Stomach (tissue), 9 donors: ENCODE results near the gene ADRM1. TPM values are rescaled to one million over a fixed set of nuclear protein-coding genes. Genes with fewer than 3 reads are reported as not detected.

ENCODE experiments used
- DNase-seq, 2 donors: peaks; one replicate each; pipeline versions ENCODE4 v3.0.0 to v3.0.0-alpha.2; 2013 to 2019
- H3K27ac ChIP-seq, 5 donors: fragments of 200-600 bp in 4 of 5; sonication (generic) in 4 of 5; one replicate each; pipeline ENCODE4 v1.5.1; 2013 to 2019; ENCODE audit warnings: mild to moderate bottlenecking in 1 of 5, moderate library complexity in 1 of 5
- H3K27me3 ChIP-seq, 3 donors: fragments of 200-600 bp; sonication (generic); one replicate each; pipeline ENCODE4 v1.5.1; 2017 to 2019; ENCODE audit warnings: mixed run types in 1 of 3
- H3K36me3 ChIP-seq, 4 donors: fragments of 200-600 bp; sonication (generic); 1 replicate in 3 of 4; 2 replicates in 1 of 4; pipeline ENCODE4 v1.5.1; 2016 to 2019
- H3K4me1 ChIP-seq, 4 donors: fragments of 200-600 bp; sonication (generic); one replicate each; pipeline ENCODE4 v1.5.1; 2016 to 2019
- H3K4me3 ChIP-seq, 4 donors: fragments of 200-600 bp; sonication (generic) in 3 of 4; one replicate each; pipeline ENCODE4 v1.5.1; 2016 to 2019; ENCODE audit warnings: mild to moderate bottlenecking in 1 of 4
- H3K9me3 ChIP-seq, 4 donors: fragments of 200-600 bp; sonication (generic); one replicate each; pipeline ENCODE4 v1.5.1; 2016 to 2019
- EP300 ChIP-seq: sonication (generic); formaldehyde crosslinking; IDR thresholded peaks from one replicate; pipeline ENCODE4 v1.6.1; 2017; ENCODE audit warnings: antibody characterized with exemption
- POLR2A ChIP-seq, 4 donors: fragments of 450-650 bp; IDR thresholded peaks; one replicate each; pipeline ENCODE4 v1.6.1; 2016; ENCODE audit warnings: antibody characterized with exemption in 4 of 4, control low read depth in 2 of 4, mild to moderate bottlenecking in 1 of 4, moderate library complexity in 1 of 4
- POLR2AphosphoS5 ChIP-seq, 3 donors: sonication (generic); formaldehyde crosslinking; IDR thresholded peaks; one replicate each; pipeline ENCODE4 v1.6.1; 2016; ENCODE audit warnings: antibody characterized with exemption in 3 of 3
- WGBS, 5 donors: extraction: QIAGEN DNeasy Blood & Tissue Kit in 3 of 5; methylation state at CpG; one replicate each; pipeline versions ENCODE4 v1.1.5 to v1.1.7; 2013 to 2018; 5-methylcytosine and 5-hydroxymethylcytosine counted together
- intact Hi-C: fragments of 100-400 bp; cut with DNase I; formaldehyde crosslinking; loops from one replicate; pipeline ENCODE4 v1.15.1; 2023; ENCODE audit warnings: low total_unique reads
- polyA plus RNA-seq, 3 donors: library from polyadenylated mRNA; stranded (reverse); fragments of 200-250 nt; gene quantifications; one replicate each; pipeline ENCODE4 v1.2.3, GENCODE V29; 2013
- total RNA-seq, 5 donors: library from RNA; depleted of rRNA; stranded (reverse); fragments of >200 nt; gene quantifications; one replicate each; pipeline versions ENCODE4 v1.1.0 to v1.2.3, GENCODE V29; 2014 to 2016
- TF ChIP-seq, protein P1 (sequence below), 7 experiments: fragments of 450-650 bp in 4 of 7; fragments of 200-600 bp in 3 of 7; sonication (generic) in 3 of 7; IDR thresholded peaks; one replicate each; pipeline ENCODE4 v1.5.1; 2016 to 2019; ENCODE audit warnings: antibody characterized with exemption in 7 of 7, control low read depth in 2 of 7, mild to moderate bottlenecking in 1 of 7
- donor health status: healthy with polysubstance abuse.
- donor health status: Bipolar disorder and iron deficiency.
- donor health status: healthy.

ADRM1 gene
- total and polyA plus RNA-seq, 8 donors, result 42.0 to 130 (median 83.7) TPM

DNA sequence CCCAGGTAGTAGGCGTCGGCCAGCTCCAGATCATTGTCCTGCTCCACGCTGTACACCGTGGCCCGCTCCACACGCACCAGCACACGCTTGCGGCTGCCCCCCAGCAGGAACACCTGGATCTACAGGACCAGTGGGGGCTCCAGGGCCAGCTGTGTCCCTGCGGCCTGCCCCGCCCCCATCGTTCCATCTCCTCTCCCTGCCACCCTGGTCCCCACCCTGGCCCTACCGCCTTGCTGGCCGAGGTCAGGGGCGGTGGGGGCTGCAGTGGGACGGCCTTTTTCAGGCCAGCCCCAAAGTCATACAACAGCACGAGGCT is 9.8 kb downstream of the ADRM1 start:
- peaks cover 71 to 100% (median 97%) of the 10 kb centered on the region in 4 donors for H3K36me3 ChIP-seq
- intact Hi-C loops, result no loop called here
- peaks cover 0 to 10% (median 0%) of the 10 kb centered on the region in 4 donors for H3K4me1 ChIP-seq

DNA sequence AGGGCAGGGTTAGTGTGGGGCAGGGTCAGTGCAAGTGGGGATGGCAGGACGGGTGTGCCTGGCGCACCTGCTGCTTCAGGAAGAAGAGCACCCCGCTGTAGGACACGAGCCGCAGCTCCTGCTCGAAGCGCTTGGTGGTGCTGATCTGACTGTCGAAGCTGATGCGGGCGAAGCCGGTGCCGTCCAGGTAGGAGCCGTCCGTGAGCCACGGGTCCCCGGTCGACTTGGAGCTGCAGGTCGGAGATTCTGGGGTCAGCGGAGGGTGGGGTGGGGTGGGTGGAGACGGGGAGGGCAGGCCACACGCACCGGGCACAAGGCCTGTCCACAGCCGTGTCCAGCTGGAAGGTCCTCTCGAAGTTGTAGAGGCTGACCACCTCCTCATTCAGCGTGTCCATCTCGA is 10.2 kb downstream of the ADRM1 start:
- peaks cover 0 to 6% (median 0%) of the 10 kb centered on the region in 4 donors for H3K4me1 ChIP-seq
- H3K9me3 ChIP-seq, result no peaks in the 10 kb centered on the region
- DNase-seq, result no peak
- H3K27me3 ChIP-seq, result no peaks in the 10 kb centered on the region
- 84 to 95% (median 90%) methylated on average over 15 to 26 of the region's 26 CpGs for WGBS, 5 donors
- intact Hi-C loops, result no loop called here
- peaks cover 67 to 97% (median 94%) of the 10 kb centered on the region in 4 donors for H3K36me3 ChIP-seq
- no peak overlapping the region for H3K4me3 ChIP-seq
- H3K27ac ChIP-seq, result no peak overlapping the region
- TF ChIP-seq, protein P1, sequence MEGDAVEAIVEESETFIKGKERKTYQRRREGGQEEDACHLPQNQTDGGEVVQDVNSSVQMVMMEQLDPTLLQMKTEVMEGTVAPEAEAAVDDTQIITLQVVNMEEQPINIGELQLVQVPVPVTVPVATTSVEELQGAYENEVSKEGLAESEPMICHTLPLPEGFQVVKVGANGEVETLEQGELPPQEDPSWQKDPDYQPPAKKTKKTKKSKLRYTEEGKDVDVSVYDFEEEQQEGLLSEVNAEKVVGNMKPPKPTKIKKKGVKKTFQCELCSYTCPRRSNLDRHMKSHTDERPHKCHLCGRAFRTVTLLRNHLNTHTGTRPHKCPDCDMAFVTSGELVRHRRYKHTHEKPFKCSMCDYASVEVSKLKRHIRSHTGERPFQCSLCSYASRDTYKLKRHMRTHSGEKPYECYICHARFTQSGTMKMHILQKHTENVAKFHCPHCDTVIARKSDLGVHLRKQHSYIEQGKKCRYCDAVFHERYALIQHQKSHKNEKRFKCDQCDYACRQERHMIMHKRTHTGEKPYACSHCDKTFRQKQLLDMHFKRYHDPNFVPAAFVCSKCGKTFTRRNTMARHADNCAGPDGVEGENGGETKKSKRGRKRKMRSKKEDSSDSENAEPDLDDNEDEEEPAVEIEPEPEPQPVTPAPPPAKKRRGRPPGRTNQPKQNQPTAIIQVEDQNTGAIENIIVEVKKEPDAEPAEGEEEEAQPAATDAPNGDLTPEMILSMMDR (IDR thresholded peaks at IDR 0.05), result no peak
- TF ChIP-seq EP300, result no peak
- TF ChIP-seq POLR2A (IDR thresholded peaks at IDR 0.05), result no peak
- no peak for TF ChIP-seq POLR2AphosphoS5 (IDR thresholded peaks at IDR 0.05)

More for the DNA sequence above, 9.8 kb downstream of the ADRM1 start:
- no peak for DNase-seq
- Histone ChIP-seq H3K4me3 (no peak overlapping the region), H3K27ac (no peak overlapping the region), H3K9me3 (no peaks in the 10 kb centered on the region), H3K27me3 (no peaks in the 10 kb centered on the region)
- no peak for TF ChIP-seq EP300
- TF ChIP-seq, protein P1 (IDR thresholded peaks at IDR 0.05), result no peak
- no peak for TF ChIP-seq POLR2A (IDR thresholded peaks at IDR 0.05)
- no peak for TF ChIP-seq POLR2AphosphoS5 (IDR thresholded peaks at IDR 0.05)
- 85 to 93% (median 89%) methylated on average over 13 to 16 of the region's 16 CpGs for WGBS, 5 donors

DNA sequence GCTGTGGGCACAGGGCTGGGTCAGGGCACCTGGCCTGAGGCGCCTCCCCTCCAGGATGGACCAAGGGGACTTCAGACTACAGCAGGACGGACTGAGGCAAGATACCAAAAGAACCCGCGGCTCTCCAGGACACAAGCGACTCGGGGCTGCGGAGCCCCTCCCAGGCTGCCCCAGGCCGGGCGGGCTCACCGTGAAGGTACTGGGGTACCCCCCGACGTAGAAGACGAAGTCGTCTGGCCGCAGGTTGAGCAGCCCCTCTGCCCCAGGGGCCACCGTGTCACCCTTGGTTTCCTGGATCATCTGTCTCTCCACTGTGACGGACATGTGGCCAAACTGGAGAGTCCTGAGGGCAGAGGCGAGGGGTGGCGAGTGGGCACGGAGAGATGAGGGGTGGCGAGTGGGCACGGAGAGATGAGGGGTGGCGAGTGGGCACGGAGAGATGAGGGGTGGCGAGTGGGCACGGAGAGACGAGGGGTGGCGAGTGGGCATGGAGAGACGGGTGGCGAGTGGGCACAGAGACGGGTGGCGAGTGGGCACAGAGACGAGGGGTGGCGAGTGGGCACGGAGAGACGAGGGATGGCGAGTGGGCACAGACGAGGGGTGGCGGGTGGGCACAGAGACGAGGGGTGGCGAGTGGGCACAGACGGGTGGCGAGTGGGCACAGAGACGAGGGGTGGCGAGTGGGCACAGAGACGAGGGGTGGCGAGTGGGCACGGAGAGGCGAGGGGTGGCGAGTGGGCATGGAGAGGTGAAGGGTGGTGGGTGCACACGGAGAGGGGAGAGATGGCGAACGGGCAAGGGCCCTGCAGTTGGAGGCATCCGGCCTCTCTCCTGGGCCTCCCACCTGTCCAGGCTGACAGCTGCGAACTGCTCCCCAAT is 10.9 kb downstream of the ADRM1 start:
- Histone ChIP-seq H3K9me3 (no peaks in the 10 kb centered on the region), H3K27ac (no peak overlapping the region), H3K4me1 (peaks cover 0 to 5% (median 0%) of the 10 kb centered on the region in 4 donors), H3K36me3 (peaks cover 60 to 95% (median 91%) of the 10 kb centered on the region in 4 donors), H3K27me3 (no peaks in the 10 kb centered on the region), H3K4me3 (no peak overlapping the region)
- no peak for DNase-seq
- 91 to 96% (median 92%) methylated on average over 48 to 55 of the region's 55 CpGs for WGBS, 5 donors
- intact Hi-C loops, result no loop called here
- TF ChIP-seq, protein P1 (IDR thresholded peaks at IDR 0.05), result no peak
- TF ChIP-seq POLR2AphosphoS5 (IDR thresholded peaks at IDR 0.05), result no peak
- TF ChIP-seq POLR2A (IDR thresholded peaks at IDR 0.05), result no peak
- no peak for TF ChIP-seq EP300

DNA sequence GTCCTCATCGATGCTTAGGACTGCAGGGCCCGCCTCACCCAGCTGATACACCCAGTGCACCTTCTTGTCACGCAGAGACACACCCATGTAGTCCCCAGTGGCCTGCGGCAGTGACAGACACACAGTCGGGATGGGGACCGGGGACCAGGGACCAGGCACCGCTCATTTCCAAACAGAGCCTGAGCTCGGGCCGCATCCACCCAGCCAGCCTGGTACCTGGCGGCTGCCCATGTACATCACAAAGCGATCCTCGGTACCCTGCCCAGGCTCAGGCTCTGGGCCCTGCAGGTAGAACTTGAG is 11.5 kb downstream of the ADRM1 start:
- WGBS, 5 donors, result 79 to 92% (median 91%) methylated on average over 6 to 12 of the region's 12 CpGs
- TF ChIP-seq, protein P1 (IDR thresholded peaks at IDR 0.05), result no peak
- TF ChIP-seq POLR2AphosphoS5 (IDR thresholded peaks at IDR 0.05) (no peak), POLR2A (IDR thresholded peaks at IDR 0.05) (no peak), EP300 (no peak)

More for the DNA sequence above, 11.5 kb downstream of the ADRM1 start:
- peaks cover 55 to 95% (median 91%) of the 10 kb centered on the region in 4 donors for H3K36me3 ChIP-seq
- H3K4me1 ChIP-seq, result peaks cover 0 to 5% (median 0%) of the 10 kb centered on the region in 4 donors
- no peak for DNase-seq
- intact Hi-C loops, result no loop called here
- H3K27ac ChIP-seq, result no peak overlapping the region
- H3K27me3 ChIP-seq, result no peaks in the 10 kb centered on the region
- H3K4me3 ChIP-seq, result no peak overlapping the region
- H3K9me3 ChIP-seq, result no peaks in the 10 kb centered on the region
